Measurements from ENCODE around the gene FNIP1.

DNA sequence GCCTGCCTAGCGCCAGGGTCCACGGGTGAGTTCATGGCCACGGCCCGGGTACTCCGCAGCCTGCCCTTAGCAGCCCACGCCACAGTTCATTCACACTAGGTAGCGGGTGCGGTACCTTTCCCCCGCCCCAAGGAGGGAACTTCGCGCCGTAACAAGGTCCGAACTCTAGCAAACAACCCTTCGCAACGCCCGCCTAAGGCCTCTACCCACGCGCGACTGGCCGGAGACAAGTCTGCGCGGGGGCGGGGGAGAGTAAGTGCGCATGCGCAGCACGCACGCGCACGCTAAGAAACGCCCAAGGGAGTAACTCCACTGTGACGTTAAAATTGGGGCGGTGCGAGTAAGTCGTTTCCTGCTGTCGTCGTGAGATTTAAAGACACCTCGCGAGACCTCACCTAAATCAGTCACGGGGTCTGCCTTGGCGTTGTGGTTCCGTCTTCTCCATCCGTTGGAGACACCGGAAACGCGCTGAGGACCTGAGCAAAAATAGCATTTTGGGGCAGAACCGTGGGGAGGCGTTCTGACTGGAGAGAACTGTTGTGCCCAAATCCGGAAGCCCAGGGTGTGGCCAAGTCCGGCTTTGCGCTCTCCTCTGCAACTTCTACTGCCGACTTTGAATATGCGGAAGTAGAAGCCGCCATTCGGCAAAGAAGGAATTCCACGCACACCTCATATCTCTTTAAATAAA is 161.7 kb downstream of the FNIP1 start, which contains the start of gene RAPGEF6:
- TF ChIP-seq, protein P1, sequence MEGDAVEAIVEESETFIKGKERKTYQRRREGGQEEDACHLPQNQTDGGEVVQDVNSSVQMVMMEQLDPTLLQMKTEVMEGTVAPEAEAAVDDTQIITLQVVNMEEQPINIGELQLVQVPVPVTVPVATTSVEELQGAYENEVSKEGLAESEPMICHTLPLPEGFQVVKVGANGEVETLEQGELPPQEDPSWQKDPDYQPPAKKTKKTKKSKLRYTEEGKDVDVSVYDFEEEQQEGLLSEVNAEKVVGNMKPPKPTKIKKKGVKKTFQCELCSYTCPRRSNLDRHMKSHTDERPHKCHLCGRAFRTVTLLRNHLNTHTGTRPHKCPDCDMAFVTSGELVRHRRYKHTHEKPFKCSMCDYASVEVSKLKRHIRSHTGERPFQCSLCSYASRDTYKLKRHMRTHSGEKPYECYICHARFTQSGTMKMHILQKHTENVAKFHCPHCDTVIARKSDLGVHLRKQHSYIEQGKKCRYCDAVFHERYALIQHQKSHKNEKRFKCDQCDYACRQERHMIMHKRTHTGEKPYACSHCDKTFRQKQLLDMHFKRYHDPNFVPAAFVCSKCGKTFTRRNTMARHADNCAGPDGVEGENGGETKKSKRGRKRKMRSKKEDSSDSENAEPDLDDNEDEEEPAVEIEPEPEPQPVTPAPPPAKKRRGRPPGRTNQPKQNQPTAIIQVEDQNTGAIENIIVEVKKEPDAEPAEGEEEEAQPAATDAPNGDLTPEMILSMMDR (IDR thresholded peaks at IDR 0.05; ENCODE audit: low read length), result no peak
- TF ChIP-seq EZH2phosphoT487 (IDR thresholded peaks at IDR 0.05; ENCODE audit: low read length), result no peak
